Measurements from ENCODE around the gene KLC3.

KLC3 gene

GRCh38 chr19:45382426-45382825 is 41.9 kb downstream of the KLC3 start:
- TF ChIP-seq CTCF (IDR thresholded peaks at IDR 0.05; ENCODE audit: low read depth, low read length): no peak
- in situ Hi-C loops (cut with HindIII; ENCODE audit: low sequenced_read_pairs): no loop called here
- DNase-seq (ENCODE audit: low read depth, low spot score): no peak
- H3K4me3 ChIP-seq (ENCODE audit: low read depth, low read length): no peak overlapping the region

- in situ Hi-C loops (cut with HindIII; ENCODE audit: low sequenced_read_pairs): no loop called here
- DNase-seq (ENCODE audit: low read depth, low spot score): no peak
- no peak overlapping the region for H3K4me3 ChIP-seq (ENCODE audit: low read depth, low read length)
- no peak for TF ChIP-seq CTCF (IDR thresholded peaks at IDR 0.05; ENCODE audit: low read depth, low read length)
Observed at GRCh38 chr19:45385392-45386221, 45.1 kb downstream of the KLC3 start.

GRCh38 chr19:45391346-45391745 is 50.8 kb downstream of the KLC3 start:
- TF ChIP-seq CTCF (IDR thresholded peaks at IDR 0.05; ENCODE audit: low read depth, low read length): no peak
- no peak for DNase-seq (ENCODE audit: low read depth, low spot score)
- H3K4me3 ChIP-seq (ENCODE audit: low read depth, low read length): no peak overlapping the region
- in situ Hi-C loops (cut with HindIII; ENCODE audit: low sequenced_read_pairs): no loop called here

- in situ Hi-C loops (cut with HindIII; ENCODE audit: low sequenced_read_pairs): no loop called here
- TF ChIP-seq CTCF (IDR thresholded peaks at IDR 0.05; ENCODE audit: low read depth, low read length): no peak
Observed at GRCh38 chr19:45391871-45392665, 51.5 kb downstream of the KLC3 start.

GRCh38 chr19:45395821-45396617 is 55.5 kb downstream of the KLC3 start:
- in situ Hi-C loops (cut with HindIII; ENCODE audit: low sequenced_read_pairs): no loop called here

More at GRCh38 chr19:45391871-45392665, 51.5 kb downstream of the KLC3 start:
- DNase-seq (ENCODE audit: low read depth, low spot score): no peak
- no peak overlapping the region for H3K4me3 ChIP-seq (ENCODE audit: low read depth, low read length)

More at GRCh38 chr19:45395821-45396617, 55.5 kb downstream of the KLC3 start:
- DNase-seq (ENCODE audit: low read depth, low spot score): no peak
- no peak overlapping the region for H3K4me3 ChIP-seq (ENCODE audit: low read depth, low read length)
- peak; percentile 21 for TF ChIP-seq CTCF (IDR thresholded peaks at IDR 0.05; ENCODE audit: low read depth, low read length)
